Measurements from ENCODE around the gene OVOL1.

OVOL1 gene

DNA sequence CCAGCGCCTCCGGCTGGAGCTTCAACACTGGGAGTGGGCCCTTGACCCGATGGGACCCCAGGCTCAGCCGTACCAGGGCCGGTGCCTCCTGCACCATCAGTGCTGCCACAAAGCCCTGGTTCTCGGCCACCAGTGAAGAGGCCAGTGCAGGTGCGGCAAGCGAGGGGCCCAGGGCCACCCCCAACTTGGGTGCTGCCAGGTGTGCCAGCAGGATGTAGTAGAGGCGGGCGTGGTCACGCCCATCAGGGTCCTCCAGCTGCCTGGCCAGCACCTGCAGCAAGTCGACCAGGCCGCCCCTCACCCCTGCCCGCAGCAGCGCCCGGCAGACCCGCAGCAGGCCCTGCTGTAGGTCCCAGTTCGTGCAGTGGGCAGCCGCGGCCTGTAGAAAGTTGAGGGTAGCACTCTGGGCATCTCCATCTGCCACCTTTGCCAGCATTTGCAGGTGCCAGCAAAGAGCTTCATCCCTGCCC lies 8.4 kb upstream of the OVOL1 start:
- no peak for DNase-seq

DNA sequence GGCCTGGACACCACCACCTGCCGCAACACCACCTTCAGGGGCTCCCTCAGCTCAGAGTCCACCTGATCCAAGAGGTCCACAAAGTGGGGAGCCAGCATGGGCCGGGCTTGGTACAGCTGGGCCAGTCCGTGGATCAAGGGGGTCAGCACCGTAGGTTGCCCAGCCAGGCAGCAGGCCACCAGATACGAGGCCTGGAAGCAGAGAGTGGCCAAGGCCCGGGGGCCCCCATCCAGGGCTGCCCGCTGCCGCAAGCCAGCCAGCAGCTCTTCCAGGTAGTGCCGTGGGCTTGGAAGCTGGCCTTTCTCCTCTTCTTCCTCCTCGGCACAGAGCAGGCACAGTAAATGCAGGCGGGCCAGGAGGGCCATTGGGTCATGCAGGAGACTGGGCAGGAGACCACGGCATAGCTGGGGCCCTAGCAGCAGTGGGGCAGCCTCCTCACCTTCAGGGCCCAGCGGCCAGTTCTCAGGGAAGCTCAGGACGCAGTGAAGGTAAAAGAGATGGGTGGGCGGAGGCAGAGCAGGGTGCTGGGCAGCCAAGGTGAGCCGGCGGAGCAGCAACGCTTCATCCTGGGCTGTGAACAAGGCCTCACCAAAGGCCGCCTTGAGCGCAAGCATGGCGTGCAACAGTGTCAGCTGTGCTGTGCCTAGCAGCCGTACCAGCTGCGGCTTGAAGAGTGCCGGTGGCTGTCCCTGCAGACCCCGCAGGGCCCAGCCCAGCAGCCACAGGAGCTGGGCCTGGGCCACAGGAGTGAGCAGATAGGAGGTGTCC lies 7.8 kb upstream of the OVOL1 start:
- no peak for DNase-seq

DNA sequence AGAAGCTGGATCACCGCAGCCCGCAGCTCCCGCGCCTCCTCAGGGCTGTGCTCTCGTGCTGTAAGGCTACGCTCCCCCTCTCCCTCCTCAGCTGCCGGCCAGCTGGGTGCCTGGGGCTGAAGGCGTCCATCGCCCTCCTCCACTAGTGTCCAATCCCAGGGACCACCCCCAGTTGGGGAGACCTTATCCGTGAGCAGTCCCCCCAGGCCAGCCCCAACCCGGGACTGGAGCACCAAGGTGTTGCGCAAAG lies 7.3 kb upstream of the OVOL1 start:
- DNase-seq = no peak

DNA sequence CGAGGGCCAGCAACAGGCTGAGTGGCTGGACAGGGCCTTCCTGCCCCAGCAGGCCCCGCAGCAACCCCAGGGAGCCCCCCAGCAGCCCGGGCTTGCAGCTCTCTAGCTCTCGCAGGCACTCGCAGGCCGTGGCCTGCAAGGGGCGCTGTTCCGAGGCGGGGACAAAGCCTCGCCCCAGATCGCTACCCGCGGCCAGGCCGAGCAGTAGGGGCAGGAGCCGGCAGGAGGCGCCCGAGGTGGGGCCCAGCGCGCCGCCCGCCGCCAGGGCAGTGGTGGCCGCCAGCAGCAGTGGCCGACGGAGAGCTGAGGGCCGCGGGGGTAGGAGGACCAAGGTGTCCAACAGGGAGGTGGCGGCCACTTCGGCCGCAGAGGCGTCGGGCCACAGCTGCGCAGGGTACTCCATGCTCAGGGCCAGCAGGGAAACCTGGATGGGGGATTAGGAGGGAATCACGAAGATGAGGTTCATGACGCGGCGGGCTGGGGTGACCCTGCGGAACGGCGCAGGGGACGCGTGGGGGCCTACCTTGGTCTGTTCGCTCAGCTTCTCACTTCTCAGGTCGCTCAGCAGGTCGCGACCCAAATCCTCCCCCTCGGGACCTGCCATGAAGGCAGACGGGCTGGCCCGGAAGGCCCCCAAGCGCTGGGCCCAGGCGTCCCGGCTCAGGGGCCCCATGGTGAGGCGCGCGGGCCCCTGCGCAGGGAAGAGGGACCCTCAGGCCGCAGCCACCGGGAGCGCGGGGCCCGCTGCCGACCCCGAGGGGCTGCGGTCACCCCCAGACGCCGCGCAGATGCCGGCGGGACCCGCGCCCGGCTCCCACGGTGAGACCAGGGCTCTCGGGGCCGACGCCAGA lies 6.7 kb upstream of the OVOL1 start:
- peak; percentile 93 to 96 (median 95) for DNase-seq

DNA sequence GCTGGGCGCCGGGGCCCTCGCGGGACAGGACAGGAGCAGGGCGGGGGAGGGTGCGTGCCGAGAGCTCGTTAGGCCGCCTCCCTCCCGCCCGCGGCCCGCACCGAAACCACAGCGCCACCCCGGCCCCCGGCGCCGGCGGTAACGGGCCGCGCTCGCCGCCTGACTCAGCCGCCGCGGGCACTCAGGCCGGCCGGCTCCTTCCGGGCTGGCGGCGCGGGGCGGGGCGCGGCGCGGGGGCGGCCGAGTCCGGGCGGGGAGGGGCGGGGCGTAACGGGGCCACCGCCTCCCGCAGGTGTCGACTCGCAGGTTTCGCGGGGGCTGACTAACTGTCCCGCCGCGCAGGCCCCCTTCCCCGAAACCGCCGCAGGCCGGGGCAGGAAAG lies 6.1 kb upstream of the OVOL1 start, which contains the start of gene AP5B1:
AP5B1 (minus strand) TSS at position 207 of the 382 bp plus-strand sequence. CDS start 385 bp downstream, outside the sequence.
- peak; percentile 75 to 93 (median 84) for DNase-seq

DNA sequence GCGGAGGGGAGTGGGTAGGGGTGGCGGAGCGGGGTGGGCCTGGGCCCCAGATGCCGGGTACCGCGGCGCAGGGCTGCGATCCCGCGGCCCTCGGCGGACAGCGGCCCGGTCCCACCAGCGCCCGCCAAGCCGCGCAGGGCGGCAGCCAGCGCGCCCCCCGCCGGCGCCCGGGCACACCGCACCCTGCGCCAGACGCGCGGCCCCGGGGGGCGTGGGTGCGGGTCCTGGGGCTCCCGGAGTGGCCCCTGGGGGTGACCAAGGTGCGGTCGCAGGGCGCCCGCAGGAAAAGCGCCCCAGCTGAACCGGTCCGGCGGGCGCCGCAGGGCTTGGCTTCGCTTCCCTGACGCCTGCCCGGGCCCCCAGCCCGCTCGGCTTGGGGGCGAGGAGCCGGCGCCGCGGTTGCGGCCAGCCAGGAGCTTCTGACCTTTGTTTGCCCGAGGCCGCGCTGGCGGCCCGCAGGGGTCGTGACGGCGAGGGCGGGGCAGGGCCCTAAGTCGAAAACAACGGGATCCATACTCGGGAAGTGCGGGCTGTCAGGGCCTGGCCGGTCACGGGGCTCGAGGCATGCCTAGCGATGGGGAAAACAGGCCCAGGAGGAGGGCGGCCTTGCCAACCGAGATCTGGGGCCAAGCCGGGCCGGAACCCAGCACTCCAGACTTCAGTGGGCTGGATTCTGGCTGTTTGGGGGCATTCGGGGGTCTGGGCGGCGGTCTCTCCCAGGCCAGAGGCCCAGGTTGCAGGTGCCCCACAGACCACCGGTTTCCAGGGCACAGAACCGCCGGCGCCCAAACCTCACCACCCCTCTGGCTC lies 5.5 kb upstream of the OVOL1 start:
- peak; percentile 46 to 80 (median 62) for DNase-seq

DNA sequence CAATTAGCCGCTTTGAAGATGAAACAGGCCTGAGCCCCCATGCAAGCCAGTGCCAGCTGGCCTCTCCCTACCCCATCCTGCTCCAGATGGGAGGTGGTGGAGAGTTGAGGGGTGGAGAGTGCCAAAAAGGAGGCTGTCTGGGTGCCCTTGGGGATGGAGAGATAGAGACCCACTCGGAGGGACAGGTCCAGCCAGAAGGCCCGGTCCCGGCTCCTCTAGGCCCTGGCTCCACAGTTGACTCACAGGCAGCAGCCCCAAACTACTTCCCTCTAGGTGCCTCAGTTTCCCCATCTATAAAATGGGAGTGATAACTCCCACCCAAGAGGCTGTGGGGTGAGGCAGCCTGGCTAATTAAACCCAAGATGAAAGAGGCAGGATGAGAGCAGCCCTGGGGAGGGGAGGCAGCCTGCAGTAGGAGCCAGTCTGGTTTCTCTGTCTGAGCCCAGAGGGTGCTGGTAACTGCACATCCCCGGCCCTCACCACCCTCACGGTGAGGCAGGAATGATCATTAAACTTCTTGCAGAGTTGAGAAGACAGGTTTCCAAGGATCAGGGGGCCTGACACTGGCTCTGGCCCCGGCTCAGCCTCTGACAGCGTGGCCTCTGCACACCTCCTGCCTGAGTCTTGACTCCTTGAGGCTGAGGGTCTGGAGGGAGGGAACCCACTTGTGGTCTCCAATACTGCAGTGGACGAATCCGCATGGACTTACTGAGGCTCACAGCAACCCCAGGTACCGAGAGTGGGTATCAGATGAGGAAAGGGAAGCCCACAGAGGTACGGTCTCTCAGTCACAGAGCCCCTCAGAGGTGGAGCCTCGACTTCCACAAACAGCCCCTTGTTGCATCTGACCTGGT lies 4.7 kb upstream of the OVOL1 start:
- no peak for DNase-seq

DNA sequence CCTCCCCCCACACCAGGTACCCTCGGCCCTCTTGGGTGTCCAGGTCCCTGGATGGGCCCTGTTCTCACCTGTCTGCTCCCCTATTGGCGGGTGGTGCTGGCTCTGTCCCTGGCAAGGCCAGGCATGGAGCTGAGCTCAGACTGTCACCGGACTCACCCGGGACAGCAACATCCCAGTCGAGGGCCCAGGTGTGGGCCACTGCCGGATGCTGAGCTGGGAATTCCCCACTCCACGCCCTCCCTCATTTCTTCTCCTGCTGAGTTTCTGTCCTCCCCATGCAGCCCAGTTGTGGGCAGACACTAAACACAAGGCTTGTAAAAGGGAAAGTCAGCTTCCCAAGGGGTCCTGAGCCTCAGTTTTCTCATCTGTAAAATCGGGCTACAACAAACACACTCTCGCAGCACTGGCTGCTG lies 4.0 kb upstream of the OVOL1 start:
- no peak for DNase-seq

DNA sequence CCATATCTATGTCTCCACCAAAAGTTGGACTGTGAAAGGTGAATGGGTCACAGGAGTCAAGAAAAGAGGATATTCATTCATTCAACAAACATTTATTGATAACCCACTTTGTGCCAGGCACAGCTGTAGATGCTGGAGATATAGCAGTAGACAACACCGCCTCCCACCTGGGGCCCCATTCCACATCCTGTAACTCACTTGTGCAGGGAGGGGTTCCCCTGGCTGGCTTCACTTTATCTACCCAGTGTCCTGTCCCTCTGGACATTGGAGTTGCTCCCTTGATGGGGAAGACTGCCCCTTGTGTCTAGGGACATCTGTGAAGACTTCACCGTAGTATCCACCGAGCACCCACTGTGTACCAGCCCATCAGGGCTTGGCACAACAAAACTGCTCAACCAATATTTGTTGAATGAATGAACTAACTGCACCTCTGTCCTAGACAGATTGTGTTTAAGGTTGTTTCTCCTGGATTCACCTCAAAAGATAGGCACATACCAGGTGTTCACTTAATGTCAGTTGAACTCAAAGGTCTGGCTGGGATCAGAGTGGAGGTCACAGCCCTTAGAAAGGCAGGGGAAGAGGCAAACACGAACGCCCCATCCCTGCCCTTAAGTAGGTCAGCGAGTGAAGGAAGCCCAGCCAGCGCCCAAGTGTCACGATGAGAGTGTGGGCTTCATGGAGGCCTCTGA lies 1.4 kb upstream of the OVOL1 start:
- no peak for DNase-seq

DNA sequence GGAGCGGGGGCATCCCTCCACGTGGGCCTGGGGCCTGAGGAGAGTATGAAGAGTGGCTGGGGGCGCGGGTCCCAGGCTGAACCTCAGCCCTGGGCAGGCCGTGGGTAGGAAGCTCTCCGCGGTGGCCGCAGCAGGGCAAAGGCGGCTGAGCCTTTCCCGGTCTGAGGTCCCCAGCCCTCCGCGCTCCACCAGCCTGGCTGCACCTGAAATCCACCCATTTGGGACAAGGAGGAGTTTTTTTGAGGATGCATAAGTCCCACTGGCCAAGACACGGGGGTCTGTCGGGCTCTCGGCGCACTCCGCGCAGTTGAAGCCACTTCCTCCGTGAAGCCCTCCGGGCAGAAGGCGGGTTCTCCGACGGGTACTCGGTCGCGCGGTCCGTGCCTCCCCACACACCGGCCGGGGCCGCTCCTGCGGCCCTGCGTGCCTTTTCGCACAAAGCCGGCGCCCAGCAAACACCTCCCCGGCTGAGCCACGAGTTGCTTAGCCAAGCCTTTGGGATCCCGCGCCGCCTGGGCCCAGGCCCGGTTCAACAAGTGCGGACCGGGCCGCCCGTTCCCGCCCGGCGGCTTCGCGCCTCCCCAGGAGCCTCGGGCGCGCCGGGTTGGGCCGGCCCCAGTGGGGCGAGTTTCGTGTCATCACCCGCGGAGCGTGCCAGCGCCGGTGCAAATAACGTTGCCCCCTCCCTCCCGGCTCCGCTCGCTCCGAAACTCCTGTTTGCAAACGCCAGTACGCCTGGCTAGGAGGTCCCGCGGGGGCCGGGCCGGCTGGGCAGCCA lies 666 bp upstream of the OVOL1 start:
- DNase-seq = peak in 2 of 4 experiments; percentile 38 to 53

DNA sequence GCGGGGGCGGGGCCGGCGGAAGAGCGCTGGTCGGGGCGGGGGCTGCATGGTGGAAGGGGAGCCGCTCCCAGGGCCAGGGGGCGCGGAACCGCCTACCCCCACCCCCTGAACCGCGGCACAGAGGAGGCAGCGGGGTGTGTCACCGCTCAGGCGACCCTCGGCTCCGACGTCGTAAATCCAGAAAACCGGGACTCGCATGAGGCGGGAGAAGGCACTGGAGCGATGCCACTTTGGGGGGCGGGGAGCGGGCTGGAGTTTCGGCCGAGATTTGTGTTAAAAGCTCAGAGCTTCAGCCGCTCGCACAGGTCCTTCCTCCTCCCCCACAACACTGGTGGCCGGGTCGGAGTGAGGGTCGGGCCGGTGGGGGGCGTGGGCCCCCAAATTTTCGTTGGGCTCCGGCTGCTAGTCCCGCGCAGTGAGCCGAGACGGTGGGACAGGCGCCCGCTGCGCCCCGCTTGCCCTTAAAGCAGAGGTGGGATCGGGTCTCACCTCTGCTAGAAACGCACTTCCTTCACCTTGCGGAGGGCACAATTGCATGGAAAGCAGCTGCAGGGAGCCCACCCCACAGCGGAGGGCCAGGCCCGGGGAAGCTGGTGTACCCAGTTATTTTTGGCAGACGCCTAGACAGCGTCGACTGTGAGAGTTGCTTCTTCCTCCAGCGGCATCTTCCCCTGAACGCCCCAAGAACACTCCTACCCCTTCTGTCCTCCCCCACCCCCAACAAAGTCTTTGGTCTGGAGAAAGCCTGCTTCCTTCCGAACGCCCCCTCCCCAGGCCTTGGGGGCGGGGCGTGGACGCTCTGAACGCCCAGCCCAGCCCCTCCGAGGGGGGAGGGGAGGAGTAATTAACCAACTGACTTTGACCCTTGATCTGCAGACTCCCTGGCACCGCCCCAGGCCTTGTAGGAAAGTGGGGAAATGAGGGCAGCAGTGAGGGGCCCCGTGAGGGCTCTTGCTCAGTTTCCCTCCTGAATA lies 1.1 kb downstream of the OVOL1 start:
- DNase-seq = peak; percentile 37 to 69 (median 54)

DNA sequence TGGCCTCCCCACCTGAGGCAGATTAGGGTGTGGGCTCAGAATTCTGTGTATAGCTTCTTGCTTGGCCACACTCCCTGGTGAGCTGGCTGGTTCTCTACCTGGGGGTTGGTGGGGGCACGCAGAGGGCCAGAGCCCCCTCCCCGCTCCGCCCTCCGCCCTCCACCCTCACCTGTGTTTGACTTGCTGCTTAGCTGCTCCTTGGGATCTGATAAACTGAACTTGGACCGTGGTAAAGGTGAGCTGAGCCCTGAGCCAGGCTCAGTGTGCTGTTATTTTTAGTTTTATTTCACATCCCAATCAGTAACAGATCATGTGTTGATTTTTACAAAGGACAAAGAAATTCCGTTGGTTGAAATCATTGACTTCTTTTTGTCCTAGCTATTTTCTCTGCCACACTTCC lies 2.0 kb downstream of the OVOL1 start:
- no peak for DNase-seq

DNA sequence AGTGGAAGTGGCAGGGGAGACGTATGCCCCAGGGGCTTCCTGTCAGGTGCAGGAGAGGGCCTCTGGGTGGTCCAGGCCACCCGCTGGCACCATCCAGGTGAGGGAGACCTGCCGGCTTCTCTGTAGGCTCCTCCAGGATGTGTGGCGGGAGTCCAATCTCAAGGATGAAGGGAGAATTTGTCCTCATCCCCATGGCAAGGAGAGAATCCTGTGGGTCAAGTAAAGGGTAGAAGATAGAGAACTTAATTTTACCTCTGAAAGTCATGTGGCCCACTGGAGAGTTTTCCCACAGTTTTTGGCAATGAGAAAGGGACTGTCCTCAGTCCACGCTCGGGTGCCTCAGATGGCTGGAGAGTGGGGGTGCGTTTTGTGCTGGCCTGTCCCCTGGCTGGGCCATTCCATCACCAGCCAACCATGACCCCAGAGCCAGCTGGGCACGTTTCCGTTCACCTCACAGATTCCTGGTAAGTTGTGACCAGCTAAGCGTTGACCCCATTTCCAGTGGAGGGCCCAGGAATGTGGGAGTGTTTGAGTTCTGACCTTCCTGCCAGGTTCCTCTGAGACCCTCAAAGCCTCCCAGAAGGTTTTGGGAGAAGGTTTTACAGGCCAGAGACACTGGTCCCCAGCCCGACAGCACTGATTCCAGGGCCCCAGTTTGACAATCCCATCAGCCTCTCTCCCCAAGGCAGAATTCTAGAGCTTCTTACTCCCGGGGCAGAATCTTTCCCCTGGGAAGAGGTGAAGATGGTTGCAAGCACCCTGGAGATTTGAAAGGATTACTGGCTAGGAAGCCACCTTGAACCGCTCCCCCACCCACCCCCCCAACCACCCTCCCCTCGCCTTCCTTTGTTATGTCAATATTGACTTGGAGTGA lies 2.6 kb downstream of the OVOL1 start:
- no peak for DNase-seq

DNA sequence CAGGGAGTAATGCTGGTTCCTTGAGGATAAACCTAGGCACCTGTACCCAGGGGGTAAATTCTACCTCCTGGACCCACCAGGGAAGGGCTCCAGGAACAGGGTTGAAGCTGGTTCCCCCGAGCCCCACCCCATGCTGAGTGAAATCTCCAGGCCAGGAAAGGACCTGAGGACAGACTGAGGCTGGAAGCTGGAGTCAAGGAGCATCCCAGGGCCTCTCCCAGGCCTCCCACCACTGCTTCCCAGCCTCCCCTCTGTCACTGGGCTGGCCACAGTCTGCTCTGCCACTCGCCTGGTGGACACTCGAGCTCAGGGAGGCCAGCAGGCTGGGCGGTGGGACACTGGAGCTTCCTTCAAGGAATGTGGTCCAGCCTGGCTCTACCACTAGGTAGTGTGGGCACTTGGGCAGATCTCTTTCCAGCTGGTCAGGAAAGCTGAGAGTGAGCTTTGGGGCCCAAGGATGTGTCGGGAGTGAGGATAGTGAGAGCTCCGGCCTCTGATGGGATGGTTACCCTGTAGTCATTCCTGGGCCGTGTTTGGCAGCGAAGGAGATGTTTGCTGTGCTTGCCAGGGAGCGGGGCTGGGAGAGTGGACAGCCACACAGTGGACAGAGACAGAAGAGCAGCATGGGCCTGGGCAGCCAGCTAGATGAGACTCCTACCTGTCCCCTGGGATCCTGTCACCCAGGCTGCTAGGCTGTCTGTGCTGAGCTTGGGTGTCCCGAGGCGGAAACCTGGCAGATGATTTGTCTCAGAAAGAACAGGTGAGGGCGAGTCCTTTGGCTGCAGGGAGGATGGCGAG lies 3.4 kb downstream of the OVOL1 start:
- no peak for DNase-seq

DNA sequence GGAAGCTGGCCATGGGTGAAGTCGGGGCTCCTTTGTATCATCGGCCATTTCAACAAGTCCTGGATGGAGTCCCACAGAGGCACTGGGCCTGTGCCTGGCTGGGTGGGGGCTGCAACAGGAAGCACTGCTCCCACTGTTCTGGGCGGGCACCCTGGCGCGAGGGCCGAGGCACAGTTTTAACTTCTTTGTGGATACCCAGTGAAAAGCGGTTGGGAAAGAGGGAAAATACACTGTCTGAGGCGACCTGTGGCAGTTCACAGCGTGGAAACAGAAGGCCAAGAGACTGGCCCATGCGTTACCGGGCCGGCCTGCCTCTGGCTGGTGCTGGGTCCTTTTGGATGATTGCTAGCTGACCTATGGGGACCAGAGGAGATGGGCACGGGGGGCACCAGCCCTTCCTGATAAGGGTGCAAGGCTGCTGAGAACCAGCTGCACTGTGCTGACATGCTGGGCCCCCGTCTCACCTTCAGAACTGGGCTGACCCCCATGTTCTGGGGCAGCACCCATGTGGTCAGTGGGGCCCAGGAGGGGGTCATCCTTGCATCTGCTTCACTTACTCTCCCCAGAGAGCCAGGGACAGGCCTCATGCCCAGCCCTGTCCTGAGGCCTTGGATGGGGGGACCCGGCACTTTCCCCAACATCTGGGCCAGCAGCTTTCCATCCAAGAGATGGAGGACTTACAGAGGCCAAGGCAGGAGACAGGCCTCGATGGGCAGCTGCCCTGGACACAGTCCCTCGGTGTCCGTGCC lies 4.2 kb downstream of the OVOL1 start:
- DNase-seq = no peak

DNA sequence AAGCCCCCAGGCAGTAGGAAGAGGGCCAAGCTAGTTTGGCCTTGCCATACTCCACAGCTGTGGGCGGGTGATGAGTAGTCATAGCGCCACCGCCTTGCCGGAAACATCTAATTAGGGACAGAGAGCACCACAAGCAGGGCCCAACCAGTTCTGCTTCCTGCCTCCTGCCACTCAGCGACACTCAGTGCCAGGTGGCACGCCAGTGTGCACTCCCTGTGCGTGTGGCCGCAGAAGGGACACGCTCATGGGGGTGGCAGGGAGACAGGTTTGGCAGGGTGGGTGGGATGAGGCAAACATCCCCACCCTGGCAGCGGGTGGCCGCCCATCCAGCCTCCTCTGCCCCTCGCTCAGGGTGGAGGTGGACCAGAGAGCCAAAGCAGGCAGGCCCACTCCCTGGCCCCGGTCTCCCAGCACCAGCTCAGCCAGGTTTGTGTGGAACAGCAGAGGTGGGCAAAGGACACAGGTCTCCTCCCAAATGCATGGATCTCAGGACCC lies 4.9 kb downstream of the OVOL1 start:
- peak; percentile 75 to 88 (median 84) for DNase-seq

DNA sequence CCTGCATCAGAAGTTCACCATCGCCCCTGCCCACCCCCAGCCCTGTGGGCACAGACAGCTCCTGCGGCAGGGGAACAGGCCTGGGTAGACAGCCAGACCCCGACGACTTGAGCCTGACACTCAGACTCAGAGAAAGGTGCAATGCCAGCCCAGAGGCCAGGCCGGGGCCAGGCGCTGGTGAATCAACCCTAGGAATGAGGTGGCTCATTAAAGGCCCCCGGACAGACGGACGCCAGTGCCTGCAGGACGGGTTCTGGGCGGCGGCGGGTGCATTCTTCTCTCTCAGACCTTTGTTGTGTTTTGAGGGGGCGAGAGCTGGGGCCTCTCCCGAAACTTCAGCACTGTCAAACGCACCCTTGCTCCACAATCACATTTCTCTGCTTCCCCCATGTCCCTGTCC lies 5.6 kb downstream of the OVOL1 start:
- no peak for DNase-seq
